Karpas-422 (cell line): ENCODE results near the gene TMEM129. TPM values are rescaled to one million over a fixed set of nuclear protein-coding genes. Genes with fewer than 3 reads are reported as not detected.
"Not testable (repeated sequence)": the region's sequence is repeated elsewhere in the genome, so short reads cannot be mapped to it uniquely, and the experiment has no call there.

Source experiments
- DNase-seq: peaks from one replicate; pipeline ENCODE4 v3.0.0-alpha.2; 2015
- H2AFZ ChIP-seq: fragments of 200-600 bp; sonication (generic); 2 replicates; pipeline ENCODE4 v1.6.1; 2014; ENCODE audit warnings: antibody characterized with exemption, low read length, mixed read lengths
- H3K27ac ChIP-seq: fragments of 200-600 bp; sonication (generic); 2 replicates; pipeline ENCODE4 v1.5.1; 2014; ENCODE audit warnings: mild to moderate bottlenecking, low read length, moderate library complexity
- H3K27me3 ChIP-seq: fragments of 200-600 bp; sonication (generic); 2 replicates; pipeline ENCODE4 v1.6.1; 2014; ENCODE audit warnings: low read length, mixed read lengths
- H3K36me3 ChIP-seq: fragments of 200-600 bp; sonication (generic); 2 replicates; pipeline ENCODE4 v1.6.1; 2014; ENCODE audit warnings: low read length, mixed read lengths; ENCODE audit not compliant: insufficient read depth
- H3K4me1 ChIP-seq: fragments of 200-600 bp; sonication (generic); 2 replicates; pipeline ENCODE4 v1.6.1; 2014; ENCODE audit warnings: mild to moderate bottlenecking, low read length, mixed read lengths
- H3K4me2 ChIP-seq: fragments of 200-600 bp; sonication (generic); 2 replicates; pipeline ENCODE4 v1.6.1; 2014; ENCODE audit warnings: low read length, low read depth, mild to moderate bottlenecking; ENCODE audit not compliant: poor library complexity, severe bottlenecking
- H3K4me3 ChIP-seq: fragments of 200-600 bp; sonication (generic); 2 replicates; pipeline ENCODE4 v1.5.1; 2014; ENCODE audit warnings: mild to moderate bottlenecking, antibody characterized with exemption, low read length, mixed read lengths
- H3K79me2 ChIP-seq: fragments of 200-600 bp; sonication (generic); 2 replicates; pipeline ENCODE4 v1.6.1; 2014; ENCODE audit warnings: mild to moderate bottlenecking, low read length, mixed read lengths
- H3K9ac ChIP-seq: fragments of 200-600 bp; sonication (generic); 2 replicates; pipeline ENCODE4 v1.6.0; 2014; ENCODE audit warnings: low read length
- H3K9me2 ChIP-seq: fragments of 200-600 bp; sonication (generic), shearing (Covaris generic); replicated peaks from 2 replicates; pipeline ENCODE4 v1.6.0; 2014; ENCODE audit warnings: mild to moderate bottlenecking, low read length, moderate library complexity; ENCODE audit not compliant: insufficient read depth
- H3K9me3 ChIP-seq: fragments of 300-700, 200-600 bp; sonication (generic); 2 replicates; pipeline ENCODE4 v1.6.1; 2014; ENCODE audit warnings: low read length, mixed read lengths
- H4K20me1 ChIP-seq: fragments of 200-600 bp; sonication (generic); 2 replicates; pipeline ENCODE4 v1.6.1; 2014; ENCODE audit warnings: mild to moderate bottlenecking, antibody characterized with exemption, low read length, low read depth; ENCODE audit not compliant: insufficient read depth
- total RNA-seq: library from RNA; depleted of rRNA; stranded (reverse); fragments of >200 nt; shearing (Covaris generic); gene quantifications from 2 replicates; pipeline ENCODE4 v1.2.3, GENCODE V29; 2014; ENCODE audit warnings: low replicate concordance

TMEM129 gene
- total RNA-seq, 1 experiment from 2014 or later = 21.8 TPM

DNA sequence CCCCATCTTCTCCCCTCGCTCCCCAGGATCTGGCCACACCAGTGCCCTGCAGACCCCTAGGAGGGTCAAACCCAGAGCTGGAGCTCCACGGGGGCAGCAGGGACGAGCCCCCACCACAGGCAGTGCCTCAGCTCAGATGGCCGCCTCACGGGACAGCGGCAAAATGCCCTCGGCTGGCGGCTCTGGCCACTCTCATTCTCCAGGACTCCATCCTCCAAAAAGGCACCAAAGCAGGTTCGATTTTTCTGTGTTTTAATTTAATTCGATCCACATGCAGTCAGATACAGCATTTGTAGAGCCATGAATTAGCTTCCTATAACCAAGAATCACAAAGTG is 45.4 kb downstream of the TMEM129 start:
- Histone ChIP-seq H3K27me3 (no peaks in the 10 kb centered on the region), H3K4me1 (no peaks in the 10 kb centered on the region), H3K27ac (no peak overlapping the region), H3K36me3 (no peaks in the 10 kb centered on the region), H3K79me2 (no peaks in the 10 kb centered on the region), H3K4me2 (no peak overlapping the region), H2AFZ (no peak overlapping the region), H3K9ac (no peak overlapping the region), H4K20me1 (no peaks in the 10 kb centered on the region), H3K9me2 (no peaks in the 10 kb centered on the region), H3K9me3 (no peaks in the 10 kb centered on the region), H3K4me3 (no peak overlapping the region)
- no peak for DNase-seq

DNA sequence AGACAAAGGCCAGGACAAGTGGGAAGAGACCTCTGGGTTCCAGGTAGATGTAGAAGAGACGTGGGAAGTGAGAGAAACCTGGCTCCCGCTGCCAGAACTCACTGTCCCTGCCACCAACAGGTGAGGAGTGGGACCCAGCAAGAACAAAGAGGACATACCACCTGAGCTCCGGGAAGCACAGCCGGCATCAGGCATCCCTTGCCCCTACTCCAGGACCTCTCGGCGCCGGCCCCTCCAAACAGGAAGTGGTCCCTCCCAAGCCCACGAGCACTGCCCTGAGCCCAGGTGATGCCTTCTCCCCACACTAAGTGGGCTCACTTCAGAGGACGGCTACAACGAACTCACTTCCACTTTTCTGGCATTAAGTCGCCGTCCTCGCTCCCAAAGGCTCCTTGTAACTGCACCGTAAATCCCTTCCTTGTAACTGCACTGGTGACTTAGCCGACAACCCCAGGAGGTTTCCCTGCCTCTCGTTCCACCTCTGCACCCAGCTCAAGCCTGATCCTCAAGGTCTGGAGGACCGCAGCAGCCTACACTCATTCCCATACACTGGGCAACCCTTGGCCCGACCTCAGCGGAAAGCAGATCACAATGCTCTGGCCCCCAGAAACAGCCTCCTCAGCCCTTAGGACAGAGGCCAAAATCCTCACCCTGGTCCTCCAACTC is 45.9 kb downstream of the TMEM129 start:
- no peak overlapping the region for H3K27ac ChIP-seq
- H3K27me3 ChIP-seq = no peaks in the 10 kb centered on the region
- H3K4me3 ChIP-seq = no peak overlapping the region
- H3K79me2 ChIP-seq = no peaks in the 10 kb centered on the region
- no peak for DNase-seq
- H2AFZ ChIP-seq = no peak overlapping the region
- H3K4me2 ChIP-seq = no peak overlapping the region
- H3K36me3 ChIP-seq = no peaks in the 10 kb centered on the region
- H3K9me3 ChIP-seq = no peaks in the 10 kb centered on the region
- no peaks in the 10 kb centered on the region for H3K4me1 ChIP-seq
- no peaks in the 10 kb centered on the region for H3K9me2 ChIP-seq
- no peaks in the 10 kb centered on the region for H4K20me1 ChIP-seq
- no peak overlapping the region for H3K9ac ChIP-seq

DNA sequence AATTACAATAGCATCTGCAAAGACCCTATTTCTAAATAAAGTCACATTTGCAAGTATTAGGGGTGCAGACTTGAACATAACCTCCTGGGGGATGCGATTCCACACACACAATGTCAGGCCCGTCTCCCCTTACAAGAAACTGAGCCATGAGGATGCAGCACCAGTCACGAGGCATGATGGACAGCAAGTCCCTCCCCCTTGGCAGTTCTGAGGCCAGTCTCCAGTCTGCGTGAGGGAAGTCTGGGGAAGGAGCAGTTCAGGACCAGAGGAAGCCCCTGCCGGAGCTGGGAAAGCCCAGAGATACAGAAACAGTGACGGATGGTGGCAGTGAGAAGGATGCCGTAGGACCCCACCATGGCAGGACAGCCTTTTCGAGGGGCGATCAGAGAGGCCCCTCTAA is 46.4 kb downstream of the TMEM129 start:
- Histone ChIP-seq H4K20me1 (no peaks in the 10 kb centered on the region), H3K9ac (no peak overlapping the region), H3K79me2 (no peaks in the 10 kb centered on the region)

DNA sequence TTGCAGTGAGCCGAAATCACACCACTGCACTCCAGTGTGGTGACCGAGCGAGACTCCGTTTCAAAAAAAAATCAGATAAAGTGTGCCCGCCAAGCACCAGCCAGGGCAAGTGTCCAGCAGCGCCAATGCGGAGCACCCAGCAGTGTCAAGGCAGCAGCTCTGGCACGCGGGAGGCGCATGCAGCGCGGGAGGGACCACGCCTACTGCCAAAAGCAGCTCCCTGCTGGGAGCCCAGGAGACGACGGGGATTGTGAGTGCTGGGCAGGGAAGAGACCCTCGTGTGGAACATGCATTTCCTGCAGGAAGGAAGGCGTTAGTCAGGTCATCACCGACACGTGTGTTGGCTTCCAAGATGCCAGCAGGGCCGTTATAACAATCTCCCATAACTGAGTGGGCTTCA is 47.5 kb downstream of the TMEM129 start:
- no peaks in the 10 kb centered on the region for H4K20me1 ChIP-seq
- H3K4me3 ChIP-seq = no peak overlapping the region
- H3K9me2 ChIP-seq = no peaks in the 10 kb centered on the region
- no peak overlapping the region for H3K9ac ChIP-seq
- no peaks in the 10 kb centered on the region for H3K27me3 ChIP-seq
- no peak overlapping the region for H3K4me2 ChIP-seq
- H3K27ac ChIP-seq = no peak overlapping the region
- no peaks in the 10 kb centered on the region for H3K36me3 ChIP-seq
- DNase-seq = no peak
- no peaks in the 10 kb centered on the region for H3K4me1 ChIP-seq
- H2AFZ ChIP-seq = no peak overlapping the region
- H3K79me2 ChIP-seq = no peaks in the 10 kb centered on the region
- no peaks in the 10 kb centered on the region for H3K9me3 ChIP-seq

More for the DNA sequence above, 46.4 kb downstream of the TMEM129 start:
- Histone ChIP-seq H3K27me3 (no peaks in the 10 kb centered on the region), H3K4me2 (no peak overlapping the region), H3K9me2 (no peaks in the 10 kb centered on the region), H3K36me3 (no peaks in the 10 kb centered on the region), H3K4me1 (no peaks in the 10 kb centered on the region), H3K4me3 (no peak overlapping the region), H3K9me3 (no peaks in the 10 kb centered on the region), H2AFZ (no peak overlapping the region), H3K27ac (no peak overlapping the region)
- DNase-seq = no peak

DNA sequence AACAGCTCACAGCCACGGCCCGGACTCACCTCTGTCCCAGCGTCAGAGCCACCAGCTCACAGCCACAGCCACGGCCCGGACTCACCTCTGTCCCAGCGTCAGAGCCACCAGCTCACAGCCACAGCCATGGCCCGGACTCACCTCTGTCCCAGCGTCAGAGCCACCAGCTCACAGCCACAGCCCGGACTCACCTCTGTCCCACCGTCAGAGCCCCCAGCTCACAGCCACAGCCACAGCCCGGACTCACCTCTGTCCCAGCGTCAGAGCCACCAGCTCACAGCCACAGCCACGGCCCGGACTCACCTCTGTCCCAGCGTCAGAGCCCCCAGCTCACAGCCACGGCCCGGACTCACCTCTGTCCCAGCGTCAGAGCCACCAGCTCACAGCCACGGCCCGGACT is 50.1 kb downstream of the TMEM129 start:
- not testable (repeated sequence) for H3K27me3 ChIP-seq, H3K4me1 ChIP-seq, H3K27ac ChIP-seq, H3K4me3 ChIP-seq, H3K9me3 ChIP-seq, H2AFZ ChIP-seq, H3K79me2 ChIP-seq, H3K9me2 ChIP-seq, DNase-seq, H3K36me3 ChIP-seq, H4K20me1 ChIP-seq, H3K4me2 ChIP-seq, H3K9ac ChIP-seq

DNA sequence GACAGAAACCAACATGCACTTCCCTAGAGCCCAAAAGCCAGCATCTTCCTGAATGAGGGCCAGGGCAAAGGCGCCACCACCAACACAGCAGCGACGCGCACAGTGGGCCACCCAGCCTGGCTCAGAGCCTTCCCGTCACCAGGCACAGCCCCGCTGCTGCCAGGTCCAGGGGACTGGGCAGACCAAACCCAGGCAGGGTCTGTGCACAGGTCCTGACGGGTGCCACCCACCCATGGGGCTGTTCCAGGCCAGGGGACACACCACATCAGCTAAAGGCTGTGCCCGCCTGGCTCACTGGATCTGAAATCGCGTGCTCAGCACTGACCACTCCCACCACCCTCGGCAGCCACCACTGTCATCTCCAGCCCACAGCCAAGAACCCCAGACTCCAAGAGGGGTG is 50.8 kb downstream of the TMEM129 start:
- Histone ChIP-seq H3K4me3 (no peak overlapping the region), H2AFZ (no peak overlapping the region), H3K4me2 (no peak overlapping the region), H3K27me3 (no peaks in the 10 kb centered on the region), H3K9me2 (no peaks in the 10 kb centered on the region), H4K20me1 (no peaks in the 10 kb centered on the region), H3K36me3 (no peaks in the 10 kb centered on the region), H3K9me3 (no peaks in the 10 kb centered on the region; the same call in 1 of the 2 replicates), H3K9ac (no peak overlapping the region), H3K79me2 (no peaks in the 10 kb centered on the region), H3K4me1 (no peaks in the 10 kb centered on the region), H3K27ac (no peak overlapping the region)
- DNase-seq = no peak

DNA sequence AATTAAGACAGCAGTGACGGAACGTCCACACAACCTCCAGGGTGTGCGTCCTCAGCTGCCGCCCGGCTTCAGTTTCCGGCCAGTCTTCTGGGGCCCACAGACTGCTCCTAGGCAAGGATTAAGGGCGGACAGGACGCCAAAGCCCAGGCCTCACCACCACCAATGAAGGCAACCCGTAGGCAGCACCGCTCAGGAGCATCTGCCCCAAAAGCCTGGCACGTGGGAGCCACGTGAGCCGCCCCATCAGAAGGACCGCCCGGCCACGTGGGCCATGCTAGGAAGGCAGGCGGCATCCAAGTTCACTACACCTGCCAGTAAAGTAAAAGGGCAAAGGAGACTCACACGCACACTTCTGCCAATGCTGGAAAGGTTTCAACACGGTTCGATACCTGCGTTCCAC is 51.3 kb downstream of the TMEM129 start:
- Histone ChIP-seq H3K79me2 (no peaks in the 10 kb centered on the region), H3K9ac (no peak overlapping the region), H3K9me3 (no peaks in the 10 kb centered on the region; the same call in 1 of the 2 replicates), H3K27me3 (no peaks in the 10 kb centered on the region), H3K36me3 (no peaks in the 10 kb centered on the region), H4K20me1 (no peaks in the 10 kb centered on the region), H2AFZ (no peak overlapping the region), H3K9me2 (no peaks in the 10 kb centered on the region), H3K4me2 (no peak overlapping the region), H3K4me1 (no peaks in the 10 kb centered on the region), H3K27ac (no peak overlapping the region), H3K4me3 (no peak overlapping the region)
- no peak for DNase-seq

DNA sequence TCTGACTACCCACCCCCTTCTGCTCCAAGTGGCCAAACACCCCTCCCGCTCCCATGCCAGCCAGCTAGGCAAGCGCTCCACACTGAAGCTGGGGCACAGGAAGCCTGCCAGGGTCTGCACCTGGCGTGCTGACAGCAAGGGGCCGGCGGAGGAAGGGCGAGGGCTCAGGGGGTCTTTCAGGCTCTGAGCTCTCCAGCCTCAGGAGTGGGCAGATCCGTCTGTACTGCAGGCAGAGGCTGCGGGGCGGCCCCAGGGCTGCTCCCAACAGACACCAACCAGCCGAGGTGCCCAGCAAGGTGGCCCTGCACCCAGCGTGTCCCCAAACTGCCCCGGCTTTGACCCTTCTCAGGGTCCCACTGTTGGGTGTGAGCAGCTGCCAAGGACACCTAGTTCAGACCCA is 51.9 kb downstream of the TMEM129 start:
- no peaks in the 10 kb centered on the region for H3K9me2 ChIP-seq
- H2AFZ ChIP-seq = no peak overlapping the region
- no peak overlapping the region for H3K4me2 ChIP-seq
- no peaks in the 10 kb centered on the region for H3K79me2 ChIP-seq
- no peaks in the 10 kb centered on the region for H3K4me1 ChIP-seq
- no peak for DNase-seq
- no peaks in the 10 kb centered on the region for H3K27me3 ChIP-seq
- H3K9me3 ChIP-seq = no peaks in the 10 kb centered on the region; the same call in 1 of the 2 replicates
- H3K27ac ChIP-seq = no peak overlapping the region
- H3K36me3 ChIP-seq = no peaks in the 10 kb centered on the region
- H3K4me3 ChIP-seq = no peak overlapping the region
- no peak overlapping the region for H3K9ac ChIP-seq
- no peaks in the 10 kb centered on the region for H4K20me1 ChIP-seq

DNA sequence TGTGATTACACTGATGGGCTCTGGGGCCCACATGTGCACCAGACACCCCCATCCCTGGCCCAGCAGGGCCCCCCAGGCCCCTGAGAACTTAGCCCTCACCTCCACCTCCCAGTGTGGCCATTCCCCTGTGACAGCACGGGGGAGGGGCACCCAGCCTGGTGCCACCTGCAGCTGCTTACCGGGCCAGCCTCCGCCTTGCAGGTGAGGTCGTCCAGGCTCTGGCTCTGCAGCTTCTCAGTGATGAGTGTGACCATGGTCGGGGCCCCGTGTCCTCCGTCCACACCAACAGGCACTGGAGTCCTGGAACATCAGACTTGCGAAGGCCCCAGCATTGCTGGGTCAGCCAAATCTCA is 52.7 kb downstream of the TMEM129 start:
- Histone ChIP-seq H3K9me2 (no peaks in the 10 kb centered on the region), H3K36me3 (no peaks in the 10 kb centered on the region), H4K20me1 (no peaks in the 10 kb centered on the region), H3K4me3 (no peak overlapping the region), H3K9me3 (no peaks in the 10 kb centered on the region; the same call in 1 of the 2 replicates), H3K27ac (no peak overlapping the region), H2AFZ (no peak overlapping the region), H3K79me2 (no peaks in the 10 kb centered on the region), H3K4me2 (no peak overlapping the region), H3K4me1 (no peaks in the 10 kb centered on the region), H3K9ac (no peak overlapping the region), H3K27me3 (no peaks in the 10 kb centered on the region)
- DNase-seq = no peak
